ENCODE measurements around the gene LIPE.

LIPE gene

DNA sequence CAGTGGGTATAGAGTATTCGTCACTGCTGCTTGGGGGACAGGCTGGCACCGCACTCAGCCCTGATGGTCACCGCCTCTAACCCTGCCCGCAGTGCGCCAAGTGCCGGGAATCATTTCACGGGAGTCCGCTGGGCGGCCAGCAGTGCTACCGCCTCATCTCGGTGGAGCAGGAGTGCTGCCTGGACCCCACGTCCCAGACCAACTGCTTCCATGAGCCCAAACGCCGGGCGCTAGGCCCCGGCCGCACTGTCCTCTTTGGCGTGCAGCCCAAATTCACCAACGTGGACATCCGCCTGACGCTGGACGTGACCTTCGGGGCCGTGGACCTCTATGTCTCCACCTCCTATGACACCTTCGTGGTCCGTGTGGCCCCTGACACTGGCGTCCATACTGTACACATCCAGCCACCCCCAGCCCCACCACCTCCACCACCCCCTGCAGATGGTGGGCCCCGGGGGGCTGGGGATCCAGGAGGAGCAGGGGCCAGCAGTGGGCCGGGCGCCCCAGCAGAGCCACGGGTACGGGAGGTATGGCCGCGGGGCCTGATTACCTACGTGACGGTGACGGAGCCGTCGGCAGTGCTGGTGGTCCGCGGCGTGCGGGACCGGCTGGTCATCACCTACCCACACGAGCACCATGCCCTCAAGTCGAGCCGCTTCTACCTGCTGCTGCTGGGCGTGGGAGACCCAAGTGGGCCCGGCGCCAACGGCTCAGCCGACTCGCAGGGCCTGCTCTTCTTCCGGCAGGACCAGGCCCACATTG is 51.6 kb downstream of the LIPE start:
- peaks cover 6 to 10% of the 10 kb centered on the region in 2 donors for H3K36me3 ChIP-seq (ENCODE audit: control insufficient read depth in 2 of 2, insufficient read depth in 2 of 2, low read length in 2 of 2)
- H3K4me3 ChIP-seq (ENCODE audit: low read length in 2 of 2) = no peak overlapping the region
- no peak overlapping the region for H3K9ac ChIP-seq (ENCODE audit: low read length in 2 of 2)
- no peaks in the 10 kb centered on the region for H3K27me3 ChIP-seq (ENCODE audit: control insufficient read depth in 1 of 2, insufficient read depth in 2 of 2, low read length in 2 of 2)
- no peak overlapping the region for H3K27ac ChIP-seq (ENCODE audit: low read length)
- H3K9me3 ChIP-seq (ENCODE audit: control insufficient read depth in 2 of 2, low read length in 2 of 2) = no peaks in the 10 kb centered on the region
- no peaks in the 10 kb centered on the region for H3K4me1 ChIP-seq (ENCODE audit: control insufficient read depth, insufficient read depth, low read length)

DNA sequence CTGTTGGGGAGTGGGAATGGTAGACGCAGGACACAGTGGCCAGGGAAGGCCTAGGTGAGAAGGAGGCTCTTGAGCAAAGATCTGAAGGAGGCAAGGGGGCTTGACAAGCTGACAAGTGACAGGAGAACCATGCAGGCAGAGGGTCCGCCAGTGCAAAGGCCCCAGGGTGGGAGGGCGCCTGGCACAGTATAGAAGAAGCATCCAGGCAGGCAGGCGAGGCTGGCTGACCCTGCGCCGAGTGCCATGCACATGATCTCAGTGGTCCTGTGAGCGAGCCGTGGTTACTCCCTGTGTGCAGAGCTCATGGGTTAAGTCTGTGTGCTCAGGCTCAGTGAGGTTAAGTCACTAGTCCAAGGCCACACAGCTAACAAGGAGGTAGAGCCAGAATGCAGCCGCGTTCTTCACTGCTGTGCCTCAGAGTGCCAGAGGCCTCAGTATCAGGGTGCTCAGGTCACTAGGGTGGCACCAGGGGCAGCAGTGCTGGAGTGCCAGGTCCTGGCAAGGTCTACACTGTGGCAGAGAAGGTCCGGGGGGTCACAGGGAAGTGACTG is 52.3 kb downstream of the LIPE start:
- Histone ChIP-seq H3K9me3 (ENCODE audit: control insufficient read depth in 2 of 2, low read length in 2 of 2) (no peaks in the 10 kb centered on the region), H3K9ac (ENCODE audit: low read length in 2 of 2) (no peak overlapping the region), H3K4me1 (ENCODE audit: control insufficient read depth, insufficient read depth, low read length) (no peaks in the 10 kb centered on the region), H3K27me3 (ENCODE audit: control insufficient read depth in 1 of 2, insufficient read depth in 2 of 2, low read length in 2 of 2) (no peaks in the 10 kb centered on the region), H3K27ac (ENCODE audit: low read length) (no peak overlapping the region), H3K4me3 (ENCODE audit: low read length in 2 of 2) (no peak overlapping the region), H3K36me3 (ENCODE audit: control insufficient read depth in 2 of 2, insufficient read depth in 2 of 2, low read length in 2 of 2) (peaks cover 6 to 10% of the 10 kb centered on the region in 2 donors)

DNA sequence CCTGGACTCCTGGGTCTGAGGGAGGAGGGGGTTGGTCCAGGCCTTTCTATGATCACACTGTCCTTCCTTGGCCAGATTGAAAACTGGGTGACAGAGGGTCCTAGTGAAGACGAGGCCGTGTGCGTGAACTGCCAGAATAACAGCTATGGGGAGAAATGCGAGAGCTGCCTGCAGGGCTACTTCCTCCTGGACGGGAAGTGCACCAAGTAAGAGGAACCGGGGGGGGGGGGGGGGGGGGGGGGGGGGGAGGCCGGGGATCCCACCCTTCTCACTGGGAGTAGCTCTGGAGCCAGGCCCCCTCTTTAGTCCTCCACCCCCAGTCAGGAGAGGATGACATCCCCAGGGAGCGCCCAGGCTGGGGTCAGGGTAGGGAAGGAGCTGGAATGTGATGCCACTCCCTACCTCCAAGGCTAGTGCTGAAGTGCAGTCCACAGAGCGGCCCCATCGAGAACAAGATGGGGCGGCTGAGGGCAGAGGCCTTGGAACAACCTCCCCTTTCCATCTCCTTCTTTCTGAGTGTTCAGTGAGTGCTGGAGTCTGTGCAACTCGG is 56.5 kb downstream of the LIPE start:
- no peak overlapping the region for H3K4me3 ChIP-seq (ENCODE audit: low read length in 2 of 2)
- H3K9ac ChIP-seq (ENCODE audit: low read length in 2 of 2) = no peak overlapping the region
- H3K27ac ChIP-seq (ENCODE audit: low read length) = no peak overlapping the region
- no peaks in the 10 kb centered on the region for H3K27me3 ChIP-seq (ENCODE audit: control insufficient read depth in 1 of 2, insufficient read depth in 2 of 2, low read length in 2 of 2)
- no peaks in the 10 kb centered on the region for H3K4me1 ChIP-seq (ENCODE audit: control insufficient read depth, insufficient read depth, low read length)
- H3K9me3 ChIP-seq (ENCODE audit: control insufficient read depth in 2 of 2, low read length in 2 of 2) = no peaks in the 10 kb centered on the region
- H3K36me3 ChIP-seq (ENCODE audit: control insufficient read depth in 2 of 2, insufficient read depth in 2 of 2, low read length in 2 of 2) = peaks cover 10% of the 10 kb centered on the region in 2 donors

DNA sequence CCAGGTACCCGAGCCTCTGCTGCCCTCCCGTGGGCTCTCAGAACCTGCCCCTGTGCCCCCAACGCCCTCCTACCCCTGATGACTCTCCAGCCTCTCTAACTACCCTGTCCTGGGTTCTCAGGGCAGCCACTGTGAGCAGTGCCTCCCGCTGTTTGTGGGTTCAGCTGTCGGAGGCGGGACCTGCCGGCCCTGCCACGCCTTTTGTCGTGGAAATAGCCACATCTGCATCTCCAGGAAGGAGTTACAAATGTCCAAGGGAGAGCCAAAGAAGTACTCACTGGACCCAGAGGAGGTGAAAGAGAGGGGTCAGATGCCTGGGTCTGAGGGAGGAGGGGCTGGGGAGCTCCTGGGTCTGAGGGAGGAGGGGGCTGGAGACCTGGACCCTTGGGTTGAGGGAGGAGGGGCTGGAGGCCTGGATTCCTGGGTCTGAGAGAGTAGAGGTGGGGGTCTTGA is 57.1 kb downstream of the LIPE start:
- H3K36me3 ChIP-seq (ENCODE audit: control insufficient read depth in 2 of 2, insufficient read depth in 2 of 2, low read length in 2 of 2) = peaks cover 9 to 10% of the 10 kb centered on the region in 2 donors
- H3K9ac ChIP-seq (ENCODE audit: low read length in 2 of 2) = no peak overlapping the region

DNA sequence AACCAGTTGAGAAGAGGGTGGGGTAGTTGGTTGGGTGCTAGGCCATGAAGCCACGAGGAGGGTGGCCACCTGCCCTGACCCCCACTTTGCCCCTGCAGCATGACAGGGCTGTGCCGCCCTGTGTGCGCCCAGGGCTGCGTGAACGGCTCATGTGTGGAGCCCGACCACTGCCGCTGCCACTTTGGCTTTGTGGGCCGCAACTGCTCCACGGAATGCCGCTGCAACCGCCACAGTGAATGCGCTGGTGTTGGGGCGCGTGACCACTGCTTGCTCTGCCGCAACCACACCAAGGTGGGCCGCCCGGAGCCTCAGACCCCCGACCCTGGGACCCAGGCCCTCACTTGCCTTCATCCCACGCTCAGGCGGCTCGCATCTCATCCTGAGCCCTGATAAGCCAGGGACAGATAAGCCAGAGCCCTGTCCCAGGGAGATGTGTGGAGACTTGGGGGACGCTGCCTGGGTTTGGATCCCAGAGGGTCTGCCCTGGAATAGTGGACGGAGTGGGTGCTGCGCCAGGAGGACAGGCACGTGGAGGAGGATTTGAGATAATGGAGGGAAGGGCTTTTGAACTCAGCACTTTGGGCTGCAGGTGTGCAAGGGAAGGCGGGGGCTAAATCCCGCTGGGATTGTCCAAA is 57.6 kb downstream of the LIPE start:
- peaks cover 5% of the 10 kb centered on the region for H3K4me1 ChIP-seq (ENCODE audit: control insufficient read depth, insufficient read depth, low read length)
- H3K27ac ChIP-seq (ENCODE audit: low read length) = no peak overlapping the region
- no peak overlapping the region for H3K4me3 ChIP-seq (ENCODE audit: low read length in 2 of 2)
- H3K27me3 ChIP-seq (ENCODE audit: control insufficient read depth in 1 of 2, insufficient read depth in 2 of 2, low read length in 2 of 2) = no peaks in the 10 kb centered on the region
- H3K9ac ChIP-seq (ENCODE audit: low read length in 2 of 2) = no peak overlapping the region
- H3K9me3 ChIP-seq (ENCODE audit: control insufficient read depth in 2 of 2, low read length in 2 of 2) = no peaks in the 10 kb centered on the region
- peaks cover 4 to 7% of the 10 kb centered on the region in 2 donors for H3K36me3 ChIP-seq (ENCODE audit: control insufficient read depth in 2 of 2, insufficient read depth in 2 of 2, low read length in 2 of 2)

More for the DNA sequence above, 57.1 kb downstream of the LIPE start:
- no peaks in the 10 kb centered on the region for H3K27me3 ChIP-seq (ENCODE audit: control insufficient read depth in 1 of 2, insufficient read depth in 2 of 2, low read length in 2 of 2)
- H3K27ac ChIP-seq (ENCODE audit: low read length) = no peak overlapping the region
- H3K9me3 ChIP-seq (ENCODE audit: control insufficient read depth in 2 of 2, low read length in 2 of 2) = no peaks in the 10 kb centered on the region
- no peak overlapping the region for H3K4me3 ChIP-seq (ENCODE audit: low read length in 2 of 2)
- peaks cover under 1% of the 10 kb centered on the region for H3K4me1 ChIP-seq (ENCODE audit: control insufficient read depth, insufficient read depth, low read length)

DNA sequence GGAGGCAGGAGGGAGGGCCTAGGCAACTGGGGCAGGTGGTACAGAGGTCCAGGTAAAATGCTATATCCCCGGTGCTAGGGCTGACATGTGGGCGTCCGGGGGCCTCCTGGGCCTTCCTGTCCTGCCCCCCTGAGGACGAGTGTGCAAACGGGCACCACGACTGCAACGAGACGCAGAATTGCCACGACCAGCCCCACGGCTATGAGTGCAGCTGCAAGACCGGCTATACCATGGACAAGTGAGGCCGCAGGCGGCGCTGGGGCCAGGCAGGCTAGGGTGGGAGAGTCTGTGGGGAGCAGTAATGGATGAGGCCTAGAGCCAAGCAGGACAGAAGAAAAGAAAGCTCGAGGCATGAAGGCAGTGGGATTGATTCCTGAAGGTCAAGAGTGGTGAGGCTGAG is 58.4 kb downstream of the LIPE start:
- Histone ChIP-seq H3K9me3 (ENCODE audit: control insufficient read depth in 2 of 2, low read length in 2 of 2) (peaks cover 0 to 4% of the 10 kb centered on the region in 2 donors), H3K27me3 (ENCODE audit: control insufficient read depth in 1 of 2, insufficient read depth in 2 of 2, low read length in 2 of 2) (no peaks in the 10 kb centered on the region), H3K36me3 (ENCODE audit: control insufficient read depth in 2 of 2, insufficient read depth in 2 of 2, low read length in 2 of 2) (peaks cover 11 to 12% of the 10 kb centered on the region in 2 donors), H3K9ac (ENCODE audit: low read length in 2 of 2) (no peak overlapping the region), H3K4me1 (ENCODE audit: control insufficient read depth, insufficient read depth, low read length) (peaks cover 5% of the 10 kb centered on the region), H3K27ac (ENCODE audit: low read length) (no peak overlapping the region), H3K4me3 (ENCODE audit: low read length in 2 of 2) (no peak overlapping the region)

DNA sequence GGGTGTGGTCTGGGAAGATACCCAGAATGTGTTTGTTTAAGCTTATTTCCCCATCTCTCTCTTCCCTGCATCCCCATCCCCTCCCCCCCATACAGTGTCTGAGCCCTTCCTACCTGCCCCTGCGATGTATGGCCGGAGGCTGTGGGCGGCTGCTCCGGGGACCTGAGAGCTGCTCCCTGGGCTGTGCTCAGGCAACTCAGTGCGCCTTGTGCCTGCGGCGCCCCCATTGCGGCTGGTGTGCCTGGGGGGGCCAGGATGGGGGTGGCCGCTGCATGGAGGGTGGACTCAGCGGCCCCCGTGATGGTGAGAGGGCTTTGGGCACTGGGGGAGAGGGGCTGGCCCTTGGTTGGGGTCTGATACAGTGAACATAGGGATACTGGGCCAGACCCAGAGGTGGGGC is 58.8 kb downstream of the LIPE start:
- H3K9ac ChIP-seq (ENCODE audit: low read length in 2 of 2) = no peak overlapping the region
- H3K36me3 ChIP-seq (ENCODE audit: control insufficient read depth in 2 of 2, insufficient read depth in 2 of 2, low read length in 2 of 2) = peaks cover 13 to 15% of the 10 kb centered on the region in 2 donors
- H3K27ac ChIP-seq (ENCODE audit: low read length) = no peak overlapping the region
- H3K4me1 ChIP-seq (ENCODE audit: control insufficient read depth, insufficient read depth, low read length) = peaks cover 5% of the 10 kb centered on the region
- H3K27me3 ChIP-seq (ENCODE audit: control insufficient read depth in 1 of 2, insufficient read depth in 2 of 2, low read length in 2 of 2) = no peaks in the 10 kb centered on the region
- peaks cover 0 to 5% of the 10 kb centered on the region in 2 donors for H3K9me3 ChIP-seq (ENCODE audit: control insufficient read depth in 2 of 2, low read length in 2 of 2)
- no peak overlapping the region for H3K4me3 ChIP-seq (ENCODE audit: low read length in 2 of 2)

DNA sequence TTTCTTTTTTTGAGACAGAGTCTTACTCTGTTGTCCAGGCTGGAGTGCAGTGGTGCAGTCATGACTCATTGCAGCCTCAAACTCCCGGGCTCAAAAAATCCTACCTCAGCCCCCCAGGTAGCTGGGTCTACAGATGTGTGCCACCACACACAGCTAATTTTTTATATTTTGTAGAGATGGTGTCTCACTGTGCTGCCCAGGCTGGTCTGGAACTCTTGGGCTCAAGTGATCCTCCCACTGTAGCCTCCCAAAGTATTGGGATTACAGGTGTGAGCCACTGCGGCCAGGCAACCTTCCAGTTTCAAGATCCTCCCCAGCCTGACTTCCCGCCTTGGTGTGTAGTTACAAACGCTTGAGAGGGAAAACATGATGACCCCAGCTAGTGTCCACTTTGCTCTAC is 59.3 kb downstream of the LIPE start:
- peaks cover 17 to 20% of the 10 kb centered on the region in 2 donors for H3K36me3 ChIP-seq (ENCODE audit: control insufficient read depth in 2 of 2, insufficient read depth in 2 of 2, low read length in 2 of 2)

DNA sequence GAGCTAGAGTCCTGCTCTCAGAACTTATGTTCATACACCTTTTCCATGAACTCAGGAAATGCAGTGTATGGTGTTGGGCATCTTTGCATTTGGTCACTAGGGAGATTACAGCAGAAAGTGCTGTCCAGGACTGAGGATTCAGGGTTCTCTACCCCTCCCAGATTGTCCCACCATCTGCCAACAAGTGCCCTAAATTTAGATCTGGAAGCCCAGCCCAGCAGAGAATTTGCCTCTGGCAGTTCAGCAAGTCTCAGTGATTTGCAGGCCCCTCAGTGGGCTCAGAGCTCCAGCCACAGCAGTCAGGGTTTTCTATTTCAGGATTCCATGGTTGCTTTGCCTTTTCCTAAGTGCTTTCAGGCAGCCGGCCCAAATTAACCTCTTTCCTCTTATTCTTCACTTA is 60.5 kb downstream of the LIPE start:
- peaks cover 5% of the 10 kb centered on the region for H3K4me1 ChIP-seq (ENCODE audit: control insufficient read depth, insufficient read depth, low read length)
- H3K27me3 ChIP-seq (ENCODE audit: control insufficient read depth in 1 of 2, insufficient read depth in 2 of 2, low read length in 2 of 2) = no peaks in the 10 kb centered on the region
- peaks cover 0 to 5% of the 10 kb centered on the region in 2 donors for H3K9me3 ChIP-seq (ENCODE audit: control insufficient read depth in 2 of 2, low read length in 2 of 2)
- no peak overlapping the region for H3K4me3 ChIP-seq (ENCODE audit: low read length in 2 of 2)
- H3K36me3 ChIP-seq (ENCODE audit: control insufficient read depth in 2 of 2, insufficient read depth in 2 of 2, low read length in 2 of 2) = peaks cover 18 to 21% of the 10 kb centered on the region in 2 donors
- H3K27ac ChIP-seq (ENCODE audit: low read length) = no peak overlapping the region
- H3K9ac ChIP-seq (ENCODE audit: low read length in 2 of 2) = no peak overlapping the region

More for the DNA sequence above, 59.3 kb downstream of the LIPE start:
- Histone ChIP-seq H3K9ac (ENCODE audit: low read length in 2 of 2) (no peak overlapping the region), H3K4me3 (ENCODE audit: low read length in 2 of 2) (no peak overlapping the region), H3K4me1 (ENCODE audit: control insufficient read depth, insufficient read depth, low read length) (peaks cover 5% of the 10 kb centered on the region), H3K27ac (ENCODE audit: low read length) (no peak overlapping the region), H3K9me3 (ENCODE audit: control insufficient read depth in 2 of 2, low read length in 2 of 2) (peaks cover 0 to 5% of the 10 kb centered on the region in 2 donors), H3K27me3 (ENCODE audit: control insufficient read depth in 1 of 2, insufficient read depth in 2 of 2, low read length in 2 of 2) (no peaks in the 10 kb centered on the region)

DNA sequence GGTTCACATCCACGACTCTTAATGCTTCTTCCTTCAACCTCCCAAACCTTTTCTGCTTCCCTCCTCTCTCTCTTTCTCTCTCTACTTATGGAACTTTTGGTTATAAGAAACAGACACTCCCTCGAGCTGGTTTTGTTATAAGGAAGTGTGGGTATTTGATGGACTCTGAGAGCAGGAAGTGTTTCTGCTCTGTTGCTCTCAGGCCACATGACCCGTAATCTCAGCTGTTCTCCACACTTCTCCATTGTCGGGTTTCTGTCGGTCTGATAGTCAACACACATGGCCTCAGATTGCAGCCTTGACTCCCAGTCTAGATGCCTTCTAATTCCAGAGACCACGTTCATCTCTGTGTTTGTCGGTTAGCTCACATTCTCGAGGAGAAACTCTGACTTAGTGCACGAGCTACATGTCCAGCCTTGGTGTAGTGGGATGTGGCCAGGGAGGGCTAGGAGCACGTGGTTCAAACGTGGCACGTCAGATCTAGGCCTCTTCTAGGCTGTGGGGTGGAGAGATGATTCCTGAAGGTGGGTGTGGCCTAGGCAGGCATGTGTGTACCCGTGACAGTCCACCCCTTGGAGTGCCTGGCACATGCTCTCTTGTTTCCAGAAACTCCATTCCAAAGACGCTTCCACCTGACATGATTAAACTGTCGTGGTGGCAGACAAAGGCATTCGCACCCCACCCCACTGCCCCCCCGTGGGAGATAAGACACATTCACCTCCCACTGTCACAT is 63.4 kb downstream of the LIPE start:
- Histone ChIP-seq H3K27me3 (ENCODE audit: control insufficient read depth in 1 of 2, insufficient read depth in 2 of 2, low read length in 2 of 2) (no peaks in the 10 kb centered on the region), H3K9ac (ENCODE audit: low read length in 2 of 2) (no peak overlapping the region), H3K4me3 (ENCODE audit: low read length in 2 of 2) (no peak overlapping the region), H3K9me3 (ENCODE audit: control insufficient read depth in 2 of 2, low read length in 2 of 2) (peaks cover 0 to 5% of the 10 kb centered on the region in 2 donors), H3K36me3 (ENCODE audit: control insufficient read depth in 2 of 2, insufficient read depth in 2 of 2, low read length in 2 of 2) (peaks cover 15 to 21% of the 10 kb centered on the region in 2 donors), H3K27ac (ENCODE audit: low read length) (no peak overlapping the region), H3K4me1 (ENCODE audit: control insufficient read depth, insufficient read depth, low read length) (peaks cover 5% of the 10 kb centered on the region)

Data from stomach smooth muscle (tissue), 2 donors.